Neuronal stem cell (in vitro differentiated cells): ENCODE measurements around the gene NAA16.

Experiments used
- DNase-seq: peaks from one replicate; pipeline ENCODE4 v3.0.0-alpha.2; 2013; ENCODE audit warnings: low spot score
- H2AFZ ChIP-seq: one replicate; pipeline ENCODE4 v1.6.1; 2013; ENCODE audit warnings: mild to moderate bottlenecking, low read length, inconsistent platforms
- H2AK5ac ChIP-seq: 2 replicates; pipeline ENCODE4 v1.6.1; 2013; ENCODE audit warnings: low read depth, mild to moderate bottlenecking, inconsistent platforms, low read length, moderate library complexity, mixed read lengths
- H2BK120ac ChIP-seq: 2 replicates; pipeline ENCODE4 v1.6.1; 2013; ENCODE audit warnings: low read depth, mild to moderate bottlenecking, inconsistent platforms, low read length, moderate library complexity, mixed read lengths
- H2BK12ac ChIP-seq: one replicate; pipeline ENCODE4 v1.6.1; 2013; ENCODE audit warnings: low read length, inconsistent platforms
- H2BK15ac ChIP-seq: 2 replicates; pipeline ENCODE4 v1.6.1; 2013; ENCODE audit warnings: mild to moderate bottlenecking, low read length, inconsistent platforms, mixed read lengths
- H2BK5ac ChIP-seq: one replicate; pipeline ENCODE4 v1.6.1; 2013; ENCODE audit warnings: inconsistent platforms, mild to moderate bottlenecking, low read length, moderate library complexity
- H3K14ac ChIP-seq: one replicate; pipeline ENCODE4 v1.6.1; 2013; ENCODE audit warnings: low read length, inconsistent platforms
- H3K18ac ChIP-seq: 2 replicates; pipeline ENCODE4 v1.6.1; 2013; ENCODE audit warnings: low read length, inconsistent platforms
- H3K23ac ChIP-seq: 2 replicates; pipeline ENCODE4 v1.6.1; 2013; ENCODE audit warnings: low read depth, mild to moderate bottlenecking, mixed read lengths, low read length, inconsistent platforms; ENCODE audit not compliant: poor library complexity
- H3K27ac ChIP-seq: replicated peaks from 3 replicates; pipeline ENCODE4 v1.5.1; 2013; ENCODE audit warnings: low read length, inconsistent platforms
- H3K27me3 ChIP-seq, 3 experiments: 2 replicates each; pipeline ENCODE4 v1.6.1; 2013; ENCODE audit warnings: low read length in 3 of 3, mild to moderate bottlenecking in 2 of 3, inconsistent platforms in 1 of 3, low read depth in 1 of 3, mixed read lengths in 1 of 3, moderate library complexity in 1 of 3; ENCODE audit not compliant: control insufficient read depth in 3 of 3, insufficient read depth in 3 of 3
- H3K36me3 ChIP-seq, 2 donors: replicated peaks in 1 of 2; 2 replicates each; pipeline ENCODE4 v1.6.1; 2013; ENCODE audit warnings: low read length in 2 of 2; ENCODE audit not compliant: control insufficient read depth in 2 of 2, insufficient read depth in 2 of 2
- H3K4ac ChIP-seq: 2 replicates; pipeline ENCODE4 v1.6.1; 2013; ENCODE audit warnings: inconsistent platforms, mild to moderate bottlenecking, low read length, moderate library complexity
- H3K4me1 ChIP-seq, 2 donors: 1 replicate in 1 of 2; 2 replicates in 1 of 2; pipeline ENCODE4 v1.6.1; 2013; ENCODE audit warnings: low read length in 2 of 2, low read depth in 1 of 2; ENCODE audit not compliant: control insufficient read depth in 2 of 2, insufficient read depth in 1 of 2
- H3K4me2 ChIP-seq: one replicate; pipeline ENCODE4 v1.6.1; 2013; ENCODE audit warnings: mild to moderate bottlenecking, low read length, inconsistent platforms; ENCODE audit not compliant: insufficient read depth, poor library complexity, severe bottlenecking
- H3K4me3 ChIP-seq, 2 donors: 2 replicates each; pipeline ENCODE4 v1.5.1; 2013; ENCODE audit warnings: low read length in 2 of 2, mild to moderate bottlenecking in 2 of 2, inconsistent platforms in 1 of 2, moderate library complexity in 1 of 2
- H3K79me1 ChIP-seq: one replicate; pipeline ENCODE4 v1.6.1; 2013; ENCODE audit warnings: low read depth, mild to moderate bottlenecking, inconsistent platforms, low read length, moderate library complexity
- H3K9ac ChIP-seq: one replicate; pipeline ENCODE4 v1.6.1; 2013; ENCODE audit warnings: mild to moderate bottlenecking, low read depth, low read length, inconsistent platforms; ENCODE audit not compliant: poor library complexity
- H3K9me3 ChIP-seq, 2 donors: replicated peaks in 1 of 2; 2 replicates each; pipeline versions ENCODE3 to v1.6.1; 2013; ENCODE audit warnings: low read length in 2 of 2, mild to moderate bottlenecking in 2 of 2, inconsistent platforms in 1 of 2, low read depth in 1 of 2, mixed read lengths in 1 of 2, moderate library complexity in 1 of 2; ENCODE audit not compliant: control insufficient read depth in 2 of 2, insufficient read depth in 1 of 2
- H4K8ac ChIP-seq: one replicate; pipeline ENCODE4 v1.6.1; 2013; ENCODE audit warnings: low read depth, mild to moderate bottlenecking, inconsistent platforms, low read length, moderate library complexity
- H4K91ac ChIP-seq: one replicate; pipeline ENCODE4 v1.6.1; 2013; ENCODE audit warnings: low read length, low read depth, mild to moderate bottlenecking, inconsistent platforms; ENCODE audit not compliant: poor library complexity
- WGBS, 2 donors: extraction: QIAGEN DNeasy Blood & Tissue Kit; methylation state at CpG; one replicate each; pipeline ENCODE4 v1.1.7; 2013; ENCODE audit warnings: missing lambda C conversion rate in 2 of 2, mixed read lengths in 1 of 2; ENCODE audit not compliant: insufficient read length in 2 of 2, insufficient replicate concordance in 1 of 2; ENCODE audit errors: extremely low coverage in 2 of 2; 5-methylcytosine and 5-hydroxymethylcytosine counted together

Gene NAA16

DNA sequence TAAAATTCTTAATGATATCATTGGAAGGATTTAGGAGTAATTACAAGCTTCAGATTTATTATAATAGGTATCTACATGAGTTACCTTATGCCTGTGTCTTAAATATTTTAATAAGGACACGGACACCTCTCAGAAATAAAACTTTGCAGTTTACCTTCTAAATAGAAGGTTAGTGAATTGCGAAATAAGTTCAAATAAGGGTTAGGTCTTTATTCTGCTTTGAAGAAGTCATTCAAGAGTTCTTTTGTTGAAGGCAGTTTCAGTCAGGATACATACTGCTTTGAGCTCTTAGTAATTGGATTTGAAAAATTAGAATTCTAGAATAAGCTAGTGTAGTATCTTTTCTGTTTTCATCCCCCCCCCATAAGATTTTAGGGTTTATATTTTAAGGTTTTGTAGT, 53.0 kb downstream of the NAA16 start:
- Histone ChIP-seq H3K9ac (no peak overlapping the region), H3K79me1 (no peaks in the 10 kb centered on the region), H2BK5ac (no peak overlapping the region), H3K18ac (no peak overlapping the region), H3K36me3 (peaks cover 11 to 100% of the 10 kb centered on the region in 2 donors), H2BK120ac (no peak overlapping the region), H2BK12ac (no peak overlapping the region), H2AK5ac (no peak overlapping the region), H3K9me3 (peaks cover 0 to 9% of the 10 kb centered on the region in 2 donors), H3K4me1 (no peaks in the 10 kb centered on the region), H3K4me3 (no peak overlapping the region), H4K8ac (no peak overlapping the region), H3K4me2 (no peak overlapping the region), H4K91ac (no peak overlapping the region), H3K4ac (no peak overlapping the region), H3K27ac (no peak overlapping the region), H2BK15ac (no peak overlapping the region), H3K23ac (no peak overlapping the region), H2AFZ (no peak overlapping the region), H3K14ac (no peak overlapping the region), H3K27me3 (no peaks in the 10 kb centered on the region)
- WGBS, 2 donors = no CpG with 5 or more reads among the region's 2 CpGs
- no peak for DNase-seq

DNA sequence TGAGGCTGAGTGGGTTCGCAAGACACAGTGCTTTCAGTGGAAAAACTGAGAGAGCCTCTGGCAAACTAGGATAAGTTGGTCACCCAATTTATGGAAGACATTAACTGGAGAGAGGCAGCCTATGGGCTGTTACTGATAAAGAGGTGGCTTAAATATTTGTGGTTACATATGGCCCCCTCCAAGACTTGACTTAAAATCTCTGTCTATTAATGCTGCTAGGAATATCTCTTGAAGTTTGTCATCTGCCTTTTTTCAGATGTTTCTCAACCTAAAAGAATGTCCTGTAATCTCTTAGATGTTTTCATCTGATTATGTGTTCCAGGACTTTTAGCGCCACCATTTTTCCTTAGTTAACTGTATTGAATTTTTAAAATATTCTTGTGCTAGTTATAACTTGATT, 54.6 kb downstream of the NAA16 start:
- Histone ChIP-seq H4K91ac (no peak overlapping the region), H3K36me3 (peaks cover 16 to 100% of the 10 kb centered on the region in 2 donors), H3K4ac (no peak overlapping the region), H3K14ac (no peak overlapping the region), H2BK120ac (no peak overlapping the region), H2AK5ac (no peak overlapping the region), H3K9me3 (peaks cover 0 to 18% of the 10 kb centered on the region in 2 donors), H2AFZ (no peak overlapping the region), H3K4me2 (no peak overlapping the region), H3K18ac (no peak overlapping the region), H2BK12ac (no peak overlapping the region), H3K4me3 (no peak overlapping the region), H2BK15ac (no peak overlapping the region), H3K9ac (no peak overlapping the region), H4K8ac (no peak overlapping the region), H3K79me1 (no peaks in the 10 kb centered on the region), H3K23ac (no peak overlapping the region), H3K27me3 (no peaks in the 10 kb centered on the region), H3K27ac (no peak overlapping the region), H2BK5ac (no peak overlapping the region), H3K4me1 (no peaks in the 10 kb centered on the region)
- no CpG with 5 or more reads among the region's 2 CpGs for WGBS, 2 donors
- no peak for DNase-seq

DNA sequence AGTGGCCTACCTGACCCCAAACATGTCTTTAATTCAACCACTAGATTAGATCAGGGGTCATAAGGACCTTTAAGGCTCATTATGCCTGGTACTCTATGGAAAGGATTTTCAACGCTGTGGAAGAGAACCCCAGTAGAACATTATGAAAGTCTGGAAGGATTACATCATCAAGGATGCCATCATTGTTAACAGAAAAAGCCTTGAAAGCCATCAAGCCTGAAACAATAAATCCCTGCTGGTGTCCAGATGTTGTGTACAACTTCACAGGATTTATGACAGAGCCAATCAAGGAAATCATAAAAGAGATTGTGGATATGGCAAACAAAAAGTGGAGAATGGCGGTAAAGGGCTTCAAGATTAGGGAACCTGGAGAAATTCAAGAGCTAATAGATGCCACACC, 59.7 kb downstream of the NAA16 start:
- Histone ChIP-seq H3K18ac (no peak overlapping the region), H3K14ac (no peak overlapping the region), H3K4me2 (no peak overlapping the region), H2BK12ac (no peak overlapping the region), H3K4ac (no peak overlapping the region), H3K27me3 (no peaks in the 10 kb centered on the region), H3K4me3 (no peak overlapping the region), H4K8ac (no peak overlapping the region), H3K9ac (no peak overlapping the region), H2BK5ac (no peak overlapping the region), H2AFZ (no peak overlapping the region), H3K27ac (no peak overlapping the region), H3K36me3 (peaks cover 14 to 100% of the 10 kb centered on the region in 2 donors), H2BK120ac (no peak overlapping the region), H3K23ac (no peak overlapping the region), H3K9me3 (peaks cover 0 to 18% of the 10 kb centered on the region in 2 donors), H2AK5ac (no peak overlapping the region), H2BK15ac (no peak overlapping the region), H3K4me1 (no peaks in the 10 kb centered on the region), H3K79me1 (no peaks in the 10 kb centered on the region), H4K91ac (no peak overlapping the region)
- no peak for DNase-seq
- WGBS, 2 donors = no CpG with 5 or more reads among the region's 2 CpGs

DNA sequence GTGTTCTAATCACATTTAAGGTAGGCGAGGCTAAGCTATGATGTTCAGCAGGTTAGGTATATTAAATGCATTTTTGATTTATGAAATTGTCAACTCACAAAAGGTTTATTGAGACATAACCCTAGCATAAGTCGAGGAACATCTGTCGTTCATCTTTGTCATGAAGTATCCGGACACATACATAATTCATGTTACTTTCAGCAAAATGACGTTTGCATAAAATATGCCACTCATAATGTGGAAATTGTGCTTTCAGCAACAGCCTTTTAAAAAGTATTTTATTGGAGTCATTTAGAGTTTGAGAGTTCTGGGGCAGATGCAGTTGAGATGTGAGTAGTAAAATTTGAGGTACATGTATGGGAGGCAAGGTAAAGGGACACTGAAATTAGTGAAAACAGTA, 66.4 kb downstream of the NAA16 start:
- no peak overlapping the region for H3K18ac ChIP-seq
- no peaks in the 10 kb centered on the region for H3K79me1 ChIP-seq
- H2AK5ac ChIP-seq = no peak overlapping the region
- no peak overlapping the region for H3K4ac ChIP-seq
- H4K91ac ChIP-seq = no peak overlapping the region
- no peak for DNase-seq
- no peak overlapping the region for H2BK5ac ChIP-seq
- no peak overlapping the region for H2AFZ ChIP-seq
- H2BK15ac ChIP-seq = no peak overlapping the region
- no peak overlapping the region for H3K4me2 ChIP-seq
- no peak overlapping the region for H2BK120ac ChIP-seq
- no peaks in the 10 kb centered on the region for H3K9me3 ChIP-seq
- no peak overlapping the region for H3K14ac ChIP-seq
- H3K4me3 ChIP-seq = no peak overlapping the region
- no peak overlapping the region for H3K23ac ChIP-seq
- H3K27ac ChIP-seq = no peak overlapping the region
- H3K27me3 ChIP-seq = no peaks in the 10 kb centered on the region
- H4K8ac ChIP-seq = no peak overlapping the region
- H3K36me3 ChIP-seq = peaks cover 6 to 54% of the 10 kb centered on the region in 2 donors
- H2BK12ac ChIP-seq = no peak overlapping the region
- H3K4me1 ChIP-seq = no peaks in the 10 kb centered on the region
- no CpG with 5 or more reads among the region's 5 CpGs for WGBS, 2 donors
- H3K9ac ChIP-seq = no peak overlapping the region
